GM12878 (cell line): Measurements from ENCODE around the gene LRP8. TPM values are rescaled to one million over a fixed set of nuclear protein-coding genes. Genes with fewer than 3 reads are reported as not detected.

Experiments
- ATAC-seq: fragments of 200-7000 bp; cut with Tn5 transposase; 3 replicates; pipeline ENCODE4 v1.9.1; 2020; ENCODE audit warnings: mild to moderate bottlenecking, moderate library complexity
- BruUV-seq: library from RNA; stranded (reverse); fragments of 400-500 nt; replicated peaks from 2 replicates; lab custom pipeline; 2021; lab: Mats Ljungman, UMichigan
- CTCF ChIA-PET: fragments of 300-600 bp; sonication (Branson Sonifier 250); formaldehyde crosslinking; extraction: SDS; loops from one replicate; lab custom pipeline; 2021; ENCODE audit warnings: inconsistent platforms; lab: Yijun Ruan, JAX
- POLR2A ChIA-PET: fragments of 350-600 bp; formaldehyde crosslinking; extraction: SDS; loops from one replicate; lab custom pipeline; 2021; ENCODE audit warnings: inconsistent platforms; lab: Charles Lee
- RAD21 ChIA-PET: fragments of 300-600 bp; sonication (Branson Sonifier 250); formaldehyde crosslinking; loops from one replicate; lab custom pipeline; 2023; ENCODE audit warnings: antibody characterized with exemption; ENCODE audit not compliant: unreplicated experiment; lab: Charles Lee
- SMC1A ChIA-PET: fragments of 300-600 bp; sonication (Branson Sonifier 250); formaldehyde crosslinking; loops from one replicate; lab custom pipeline; 2023; ENCODE audit not compliant: unreplicated experiment, uncharacterized antibody; lab: Charles Lee
- DNase-seq: peaks from one replicate; pipeline ENCODE4 v3.0.0-alpha.2; 2011; ENCODE audit warnings: low read depth, low spot score
- FAIRE-seq: peaks from 3 replicates; lab custom pipeline; 2011; peaks lifted over from hg19 to GRCh38; lab: Jason Lieb, UNC
- H2AFZ ChIP-seq: 2 replicates; pipeline ENCODE4 v1.6.0; 2011; ENCODE audit warnings: low read depth, low read length, control low read depth; ENCODE audit not compliant: control insufficient read depth
- H3K27ac ChIP-seq: 2 replicates; pipeline ENCODE4 v1.5.1; 2011; ENCODE audit warnings: control low read depth; ENCODE audit not compliant: control insufficient read depth, insufficient read depth
- H3K27me3 ChIP-seq, 2 experiments: replicated peaks in 1 of 2; 2 replicates each; pipeline versions ENCODE4 v1.6.0 to v1.6.1; 2011; ENCODE audit warnings: low read length in 1 of 2; ENCODE audit not compliant: control insufficient read depth in 2 of 2, insufficient read depth in 2 of 2
- H3K36me3 ChIP-seq, 2 experiments: 2 replicates each; pipeline ENCODE4 v1.5.1; 2011; ENCODE audit warnings: low read length in 1 of 2; ENCODE audit not compliant: control insufficient read depth in 2 of 2, insufficient read depth in 2 of 2
- H3K4me1 ChIP-seq: 2 replicates; pipeline ENCODE4 v1.6.1; 2011; ENCODE audit warnings: mild to moderate bottlenecking, low read length, moderate library complexity, mixed read lengths; ENCODE audit not compliant: control insufficient read depth, insufficient read depth
- H3K4me2 ChIP-seq: 2 replicates; pipeline ENCODE4 v1.6.0; 2011; ENCODE audit warnings: control low read depth; ENCODE audit not compliant: control insufficient read depth, insufficient read depth
- H3K4me3 ChIP-seq: fragments of 200-600 bp; sonication (generic); 2 replicates; pipeline ENCODE4 v1.5.1; 2016
- H3K79me2 ChIP-seq: 2 replicates; pipeline ENCODE4 v1.6.0; 2011; ENCODE audit warnings: low read length; ENCODE audit not compliant: control insufficient read depth, insufficient read depth
- H3K9ac ChIP-seq: 2 replicates; pipeline ENCODE4 v1.8.0; 2011; ENCODE audit warnings: low read length, control low read depth, mixed read lengths; ENCODE audit not compliant: control insufficient read depth, insufficient read depth
- H3K9me3 ChIP-seq: replicated peaks from 3 replicates; pipeline ENCODE4 v1.5.1; 2011; ENCODE audit warnings: mild to moderate bottlenecking, low read length; ENCODE audit not compliant: control insufficient read depth, insufficient read depth
- H4K20me1 ChIP-seq: 2 replicates; pipeline ENCODE4 v1.6.0; 2011; ENCODE audit not compliant: control insufficient read depth, insufficient read depth
- CBX3 ChIP-seq: fragments of 200-600 bp; sonication (generic); IDR thresholded peaks from 2 replicates; pipeline ENCODE4 v1.6.1; 2016; ENCODE audit warnings: low read depth, borderline replicate concordance
- MYB ChIP-seq: fragments of 150-350 bp; IDR thresholded peaks from 2 replicates; pipeline ENCODE4 v1.6.1; 2014; ENCODE audit warnings: mild to moderate bottlenecking, low read depth, low read length, borderline replicate concordance
- RCOR1 ChIP-seq: conservative IDR thresholded peaks from 2 replicates; pipeline ENCODE4 v1.6.1; 2012; ENCODE audit warnings: low read depth, low read length, improper control_type of control experiment
- STAT1 ChIP-seq: fragments of 450-650 bp; conservative IDR thresholded peaks from 2 replicates; pipeline ENCODE4 v1.6.1; 2014; ENCODE audit warnings: antibody characterized with exemption, mild to moderate bottlenecking
- SUZ12 ChIP-seq: fragments of 200-600 bp; sonication (generic); IDR thresholded peaks from one replicate; pipeline ENCODE4 v1.6.1; 2018; ENCODE audit warnings: antibody characterized with exemption, mild to moderate bottlenecking; ENCODE audit not compliant: unreplicated experiment
- TCF3 ChIP-seq: IDR thresholded peaks from 2 replicates; pipeline ENCODE4 v1.6.1; 2012; ENCODE audit warnings: low read depth, mild to moderate bottlenecking, low read length, borderline replicate concordance; ENCODE audit not compliant: insufficient read depth
- ZNF687 ChIP-seq: fragments of 450-650 bp; IDR thresholded peaks from 2 replicates; pipeline ENCODE4 v1.6.1; 2017; ENCODE audit warnings: mild to moderate bottlenecking, moderate library complexity
- WGBS: methylation state at CpG from one replicate; pipeline ENCODE4 v1.1.6; 2016; ENCODE audit warnings: low lambda C conversion rate; ENCODE audit not compliant: insufficient replicate concordance, insufficient coverage; ENCODE audit errors: missing lambda C conversion rate; 5-methylcytosine and 5-hydroxymethylcytosine counted together
- in situ Hi-C: fragments of 300-500 bp; cut with MboI; formaldehyde crosslinking; loops from 9 replicates; pipeline ENCODE4 v1.14.3; 2018; ENCODE audit warnings: mixed read lengths
- intact Hi-C: fragments of 100-400 bp; cut with micrococcal nuclease; formaldehyde crosslinking; loops from one replicate; pipeline ENCODE4 v1.14.2; 2022; ENCODE audit not compliant: unreplicated experiment
- polyA plus RNA-seq, 11 experiments: library from polyadenylated mRNA; depleted of rRNA in 4 of 11; unstranded in 6 of 11; stranded (reverse) in 5 of 11; fragments of >200 nt; fragmentation: Nextera tagmentation in 4 of 11; fragmentation: Illumina TruSeq in 1 of 11; extraction: Ambion mirVana in 4 of 11; extraction: Trizol in 1 of 11; gene quantifications; 1 replicate in 1 of 11; 2 replicates in 10 of 11; pipeline versions ENCODE4 v1.2.1 to v1.2.3, GENCODE V29; 2011 to 2016; ENCODE audit warnings: inconsistent platforms in 2 of 11, missing spikeins in 2 of 11, low read depth in 1 of 11
- total RNA-seq, 4 experiments: library from RNA; depleted of rRNA in 3 of 4; stranded (reverse); fragments of >200 nt in 3 of 4; fragmentation: Illumina TruSeq in 1 of 4; extraction: Trizol in 1 of 4; gene quantifications; 2 replicates each; pipeline versions ENCODE4 v1.2.1 to v1.2.3, GENCODE V29; 2013 to 2021

Gene LRP8
- total and polyA plus RNA-seq, 10 of the 15 experiments (the other 5 are each of a cell fraction or from before 2014, with no cell fraction given), result 2.8 to 40.5 (median 22.3) TPM

GRCh38 chr1:53273526-53273925 lies 54.3 kb downstream of the LRP8 start:
- no TSS peak for BruUV-seq
- in situ Hi-C loops, result no loop called here
- Histone ChIP-seq H3K79me2 (no peaks in the 10 kb centered on the region), H4K20me1 (no peaks in the 10 kb centered on the region), H3K27ac (no peak overlapping the region), H3K4me1 (no peaks in the 10 kb centered on the region), H2AFZ (no peak overlapping the region), H3K4me2 (no peak overlapping the region), H3K9ac (no peak overlapping the region), H3K27me3 (no peaks in the 10 kb centered on the region), H3K36me3 (peaks cover 8 to 25% of the 10 kb centered on the region in 2 experiments; a peak in 3 of 4 replicates), H3K9me3 (no peaks in the 10 kb centered on the region), H3K4me3 (no peak overlapping the region)
- ChIA-PET POLR2A (no interaction called here), CTCF (interaction anchor here (0.8 kb wide), 1 partner anchor 120 kb away, joined by 4 read pairs; no protein-coding TSS in a partner anchor), SMC1A (no interaction called here), RAD21 (no interaction called here)
- TF ChIP-seq RCOR1 (no peak), ZNF687 (no peak), STAT1 (no peak), SUZ12 (no peak), TCF3 (no peak), MYB (no peak), CBX3 (no peak)
- intact Hi-C loops, result no loop called here
- DNase-seq (no peak), ATAC-seq (no peak), FAIRE-seq (no peak)
- 100% methylated on average over 2 of the region's 2 CpGs for WGBS
